Right lobe of liver (tissue), 4 donors: ENCODE data around the gene CHMP2A.

Experiments
- POLR2A ChIP-seq: fragments of 450-650 bp; IDR thresholded peaks from one replicate; pipeline ENCODE4 v1.6.1; 2017; ENCODE audit warnings: antibody characterized with exemption, mild to moderate bottlenecking
- TF ChIP-seq, protein P1 (sequence below), 4 donors: fragments of 200-600 bp in 3 of 4; fragments of 450-650 bp in 1 of 4; IDR thresholded peaks; one replicate each; pipeline versions ENCODE4 v1.5.1 to v1.8.0; 2016 to 2022; ENCODE audit warnings: antibody characterized with exemption in 4 of 4, mild to moderate bottlenecking in 2 of 4
- donor health status: DM: no; HTN: no; CAD: no.
- donor health status: DM: no; HTN: no; CAD: no.
- donor health status: DM: no; HTN: yes; CAD: no.

DNA sequence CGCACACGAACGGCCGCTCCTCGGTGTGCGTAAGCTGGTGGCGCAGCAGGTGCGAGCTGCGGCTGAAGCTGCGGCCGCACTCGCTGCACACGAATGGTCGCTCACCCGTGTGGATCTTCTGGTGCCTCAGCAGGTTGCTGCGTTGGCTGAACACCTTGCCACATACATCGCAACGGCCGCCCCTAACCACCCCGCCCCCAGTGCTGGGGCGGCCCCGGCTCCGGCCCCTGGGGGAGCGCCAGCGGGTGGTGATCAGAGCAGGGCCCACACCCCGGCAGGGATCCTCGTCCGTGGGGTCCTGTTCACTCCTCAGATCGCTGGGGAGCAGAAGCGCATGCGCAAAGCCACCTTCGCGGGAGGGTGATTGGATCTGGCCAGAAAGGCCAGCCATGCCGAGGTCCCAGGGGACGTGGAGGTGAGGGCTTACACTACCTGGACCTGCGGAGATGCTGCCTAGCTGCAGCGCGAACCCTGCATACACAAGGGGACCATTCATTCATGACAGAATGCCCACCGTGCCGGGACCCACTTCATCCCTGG is 8.2 kb upstream of the CHMP2A start:
- TF ChIP-seq POLR2A: no peak
- TF ChIP-seq, protein P1, sequence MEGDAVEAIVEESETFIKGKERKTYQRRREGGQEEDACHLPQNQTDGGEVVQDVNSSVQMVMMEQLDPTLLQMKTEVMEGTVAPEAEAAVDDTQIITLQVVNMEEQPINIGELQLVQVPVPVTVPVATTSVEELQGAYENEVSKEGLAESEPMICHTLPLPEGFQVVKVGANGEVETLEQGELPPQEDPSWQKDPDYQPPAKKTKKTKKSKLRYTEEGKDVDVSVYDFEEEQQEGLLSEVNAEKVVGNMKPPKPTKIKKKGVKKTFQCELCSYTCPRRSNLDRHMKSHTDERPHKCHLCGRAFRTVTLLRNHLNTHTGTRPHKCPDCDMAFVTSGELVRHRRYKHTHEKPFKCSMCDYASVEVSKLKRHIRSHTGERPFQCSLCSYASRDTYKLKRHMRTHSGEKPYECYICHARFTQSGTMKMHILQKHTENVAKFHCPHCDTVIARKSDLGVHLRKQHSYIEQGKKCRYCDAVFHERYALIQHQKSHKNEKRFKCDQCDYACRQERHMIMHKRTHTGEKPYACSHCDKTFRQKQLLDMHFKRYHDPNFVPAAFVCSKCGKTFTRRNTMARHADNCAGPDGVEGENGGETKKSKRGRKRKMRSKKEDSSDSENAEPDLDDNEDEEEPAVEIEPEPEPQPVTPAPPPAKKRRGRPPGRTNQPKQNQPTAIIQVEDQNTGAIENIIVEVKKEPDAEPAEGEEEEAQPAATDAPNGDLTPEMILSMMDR (IDR thresholded peaks at IDR 0.05): no peak
